ENCODE data around the gene NRXN2. TPM values are rescaled to one million over a fixed set of nuclear protein-coding genes. Genes with fewer than 3 reads are reported as not detected.
"Not testable (repeated sequence)": the region's sequence is repeated elsewhere in the genome, so short reads cannot be mapped to it uniquely, and the experiment has no call there.

The NRXN2 gene
- total RNA-seq, 1 experiment from 2014 or later: not detected

DNA sequence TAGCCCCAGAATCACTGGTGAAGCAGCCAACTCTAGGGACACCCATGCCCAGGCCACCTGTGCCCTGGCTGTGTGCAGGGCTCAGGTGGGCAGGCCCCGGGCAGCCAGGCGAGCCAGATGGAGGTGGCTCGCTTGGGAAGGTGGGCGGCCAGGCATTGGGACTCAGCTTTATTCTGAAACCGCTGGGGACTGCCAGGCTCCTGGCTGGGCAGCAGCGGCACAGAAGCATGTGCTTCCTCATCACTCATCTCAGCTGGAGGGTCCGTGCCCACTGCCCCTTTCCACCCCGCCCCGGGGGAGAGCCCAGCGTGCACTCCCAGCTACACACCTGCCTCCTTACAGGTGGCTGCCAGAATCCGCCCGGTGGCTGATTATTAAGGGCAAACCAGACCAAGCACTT lies 159.0 kb downstream of the NRXN2 start:
- TF ChIP-seq, protein P1, sequence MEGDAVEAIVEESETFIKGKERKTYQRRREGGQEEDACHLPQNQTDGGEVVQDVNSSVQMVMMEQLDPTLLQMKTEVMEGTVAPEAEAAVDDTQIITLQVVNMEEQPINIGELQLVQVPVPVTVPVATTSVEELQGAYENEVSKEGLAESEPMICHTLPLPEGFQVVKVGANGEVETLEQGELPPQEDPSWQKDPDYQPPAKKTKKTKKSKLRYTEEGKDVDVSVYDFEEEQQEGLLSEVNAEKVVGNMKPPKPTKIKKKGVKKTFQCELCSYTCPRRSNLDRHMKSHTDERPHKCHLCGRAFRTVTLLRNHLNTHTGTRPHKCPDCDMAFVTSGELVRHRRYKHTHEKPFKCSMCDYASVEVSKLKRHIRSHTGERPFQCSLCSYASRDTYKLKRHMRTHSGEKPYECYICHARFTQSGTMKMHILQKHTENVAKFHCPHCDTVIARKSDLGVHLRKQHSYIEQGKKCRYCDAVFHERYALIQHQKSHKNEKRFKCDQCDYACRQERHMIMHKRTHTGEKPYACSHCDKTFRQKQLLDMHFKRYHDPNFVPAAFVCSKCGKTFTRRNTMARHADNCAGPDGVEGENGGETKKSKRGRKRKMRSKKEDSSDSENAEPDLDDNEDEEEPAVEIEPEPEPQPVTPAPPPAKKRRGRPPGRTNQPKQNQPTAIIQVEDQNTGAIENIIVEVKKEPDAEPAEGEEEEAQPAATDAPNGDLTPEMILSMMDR (IDR thresholded peaks at IDR 0.05; ENCODE audit: unreplicated experiment): no peak
- ChIA-PET CTCF (interaction anchor here (0.7 kb wide), 1 partner anchor 85 kb away, joined by 3 read pairs; no protein-coding TSS in a partner anchor), POLR2A (no interaction called here)
- intact Hi-C loops (cut with micrococcal nuclease): no loop called here
- Mint-ChIP-seq H3K27ac (ENCODE audit: low read depth, unreplicated experiment) (no peak overlapping the region), H3K9me3 (ENCODE audit: unreplicated experiment) (no peaks in the 10 kb centered on the region), H3K27me3 (ENCODE audit: insufficient read depth, unreplicated experiment) (peaks cover 6% of the 10 kb centered on the region), H3K4me3 (ENCODE audit: unreplicated experiment) (no peak overlapping the region), H3K36me3 (ENCODE audit: insufficient read depth, unreplicated experiment) (no peaks in the 10 kb centered on the region), H3K4me1 (ENCODE audit: insufficient read depth, unreplicated experiment) (peaks cover 6% of the 10 kb centered on the region)
- no peak for DNase-seq (ENCODE audit: unreplicated experiment)
- no TSS peak for BruUV-seq (replicated peaks)

DNA sequence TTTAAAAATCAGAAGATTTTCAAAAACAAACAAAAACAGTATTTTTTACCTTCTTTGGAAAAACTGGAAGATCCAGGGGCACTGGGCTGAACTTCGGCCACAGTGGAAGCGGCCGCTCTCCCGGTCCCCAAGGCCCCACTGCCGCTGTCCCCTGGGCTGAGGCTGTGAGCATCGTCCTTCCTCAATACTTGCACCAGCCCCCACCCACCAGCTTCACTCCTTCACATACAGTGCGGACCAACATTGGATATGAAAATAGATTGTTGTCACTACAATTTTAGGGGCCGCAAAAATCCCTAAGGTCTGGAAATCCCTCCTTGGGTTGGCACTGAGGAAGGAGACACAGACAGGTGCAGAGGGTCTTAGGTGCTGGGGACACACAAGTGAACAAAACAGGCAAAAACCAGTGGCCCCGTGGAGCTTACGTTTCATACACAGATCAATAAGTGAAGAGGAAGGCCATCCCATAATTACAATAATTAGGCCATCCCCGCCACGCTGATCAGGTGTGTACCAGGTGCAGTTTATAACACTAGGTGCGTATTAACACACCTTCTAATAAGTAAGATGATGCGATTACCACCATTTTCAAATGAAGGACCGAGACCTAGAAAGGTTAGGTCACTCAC lies 160.2 kb downstream of the NRXN2 start:
- no TSS peak for BruUV-seq (replicated peaks)
- no peaks in the 10 kb centered on the region for H3K36me3 Mint-ChIP-seq (ENCODE audit: insufficient read depth, unreplicated experiment)
- H3K4me1 Mint-ChIP-seq (ENCODE audit: insufficient read depth, unreplicated experiment): peaks cover 6% of the 10 kb centered on the region
- ChIA-PET CTCF (no interaction called here), POLR2A (no interaction called here)
- TF ChIP-seq, protein P1 (IDR thresholded peaks at IDR 0.05; ENCODE audit: unreplicated experiment): no peak
- DNase-seq (ENCODE audit: unreplicated experiment): no peak
- intact Hi-C loops (cut with micrococcal nuclease): no loop called here
- peaks cover 12% of the 10 kb centered on the region for H3K27me3 Mint-ChIP-seq (ENCODE audit: insufficient read depth, unreplicated experiment)
- no peaks in the 10 kb centered on the region for H3K9me3 Mint-ChIP-seq (ENCODE audit: unreplicated experiment)
- no peak overlapping the region for H3K27ac Mint-ChIP-seq (ENCODE audit: low read depth, unreplicated experiment)
- no peak overlapping the region for H3K4me3 Mint-ChIP-seq (ENCODE audit: unreplicated experiment)

DNA sequence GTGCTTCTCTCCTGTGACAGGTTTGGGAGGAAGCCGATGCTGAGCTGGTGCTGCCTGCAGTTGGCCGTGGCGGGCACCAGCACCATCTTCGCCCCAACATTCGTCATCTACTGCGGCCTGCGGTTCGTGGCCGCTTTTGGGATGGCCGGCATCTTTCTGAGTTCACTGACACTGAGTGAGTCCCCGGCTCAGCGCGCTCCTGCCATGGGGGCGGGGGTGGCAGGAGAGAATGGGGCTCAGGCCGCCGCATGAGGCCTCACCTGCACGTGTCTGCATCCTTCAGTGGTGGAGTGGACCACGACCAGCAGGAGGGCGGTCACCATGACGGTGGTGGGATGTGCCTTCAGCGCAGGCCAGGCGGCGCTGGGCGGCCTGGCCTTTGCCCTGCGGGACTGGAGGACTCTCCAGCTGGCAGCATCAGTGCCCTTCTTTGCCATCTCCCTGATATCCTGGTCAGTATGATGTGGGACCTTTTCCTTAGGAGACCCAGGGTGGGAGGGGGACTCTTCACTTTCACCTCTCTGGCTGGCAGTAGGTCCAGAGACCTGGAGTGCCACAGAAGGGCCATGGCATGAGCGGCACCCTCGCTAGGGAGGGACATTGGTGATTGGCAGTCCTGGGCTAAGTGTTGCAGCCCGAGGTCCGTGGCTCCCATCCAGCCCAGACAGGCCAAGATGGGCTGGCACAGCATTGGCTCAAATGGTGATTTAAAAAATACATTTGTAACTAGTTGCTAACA lies 160.8 kb downstream of the NRXN2 start:
- H3K27ac Mint-ChIP-seq (ENCODE audit: low read depth, unreplicated experiment): no peak overlapping the region
- no peaks in the 10 kb centered on the region for H3K9me3 Mint-ChIP-seq (ENCODE audit: unreplicated experiment)
- peaks cover 12% of the 10 kb centered on the region for H3K27me3 Mint-ChIP-seq (ENCODE audit: insufficient read depth, unreplicated experiment)
- POLR2A ChIA-PET: no interaction called here
- H3K36me3 Mint-ChIP-seq (ENCODE audit: insufficient read depth, unreplicated experiment): no peaks in the 10 kb centered on the region
- TF ChIP-seq, protein P1 (IDR thresholded peaks at IDR 0.05; ENCODE audit: unreplicated experiment): no peak
- CTCF ChIA-PET: interaction anchor here (0.6 kb wide), 1 partner anchor 89 kb away, joined by 3 read pairs; no protein-coding TSS in a partner anchor
- BruUV-seq (replicated peaks): no TSS peak
- no peak overlapping the region for H3K4me3 Mint-ChIP-seq (ENCODE audit: unreplicated experiment)
- DNase-seq (ENCODE audit: unreplicated experiment): no peak
- intact Hi-C loops (cut with micrococcal nuclease): no loop called here
- peaks cover 6% of the 10 kb centered on the region for H3K4me1 Mint-ChIP-seq (ENCODE audit: insufficient read depth, unreplicated experiment)

DNA sequence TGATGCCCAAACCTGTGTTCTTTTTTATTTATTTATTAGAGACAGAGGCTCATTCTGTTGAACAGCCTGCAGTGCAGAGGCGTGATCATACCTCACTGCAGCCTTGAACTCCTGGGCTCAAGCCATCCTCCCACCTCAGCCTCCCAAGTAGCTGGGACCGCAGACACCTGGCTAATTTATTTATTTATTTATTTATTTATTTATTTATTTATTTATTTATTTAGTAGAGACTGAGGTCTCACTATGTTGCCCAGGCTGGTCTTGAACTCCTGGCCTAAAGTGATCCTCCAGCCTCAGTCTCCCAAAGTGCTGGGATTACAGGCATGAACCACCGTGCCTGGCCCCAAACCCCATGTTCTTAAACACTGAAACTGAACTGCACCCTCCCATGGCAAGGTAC lies 161.6 kb downstream of the NRXN2 start:
- H3K27ac Mint-ChIP-seq (ENCODE audit: low read depth, unreplicated experiment); CTCF ChIA-PET; H3K4me1 Mint-ChIP-seq (ENCODE audit: insufficient read depth, unreplicated experiment); intact Hi-C loops (cut with micrococcal nuclease); H3K4me3 Mint-ChIP-seq (ENCODE audit: unreplicated experiment); POLR2A ChIA-PET; H3K36me3 Mint-ChIP-seq (ENCODE audit: insufficient read depth, unreplicated experiment); BruUV-seq (replicated peaks); H3K9me3 Mint-ChIP-seq (ENCODE audit: unreplicated experiment); DNase-seq (ENCODE audit: unreplicated experiment): not testable (repeated sequence)
- H3K27me3 Mint-ChIP-seq (ENCODE audit: insufficient read depth, unreplicated experiment): peaks cover 12% of the 10 kb centered on the region

Data from MCF 10A (cell line).